Aorta (tissue), 5 donors: ENCODE results near the gene SPTBN5. TPM values are rescaled to one million over a fixed set of nuclear protein-coding genes. Genes with fewer than 3 reads are reported as not detected.

Experiments
- ATAC-seq: fragments of 200-7000 bp; cut with Tn5 transposase; one replicate; pipeline ENCODE4 v1.9.1; 2022; ENCODE audit warnings: moderate library complexity; ENCODE audit not compliant: low FRiP score
- DNase-seq, 2 donors: peaks; one replicate each; pipeline ENCODE4 v3.0.0-alpha.2; 2020
- H3K27ac ChIP-seq, 2 donors: one replicate each; pipeline ENCODE4 v1.5.1; 2013; ENCODE audit warnings: low read length in 2 of 2, mild to moderate bottlenecking in 2 of 2, moderate library complexity in 2 of 2, control low read depth in 1 of 2, inconsistent platforms in 1 of 2, low read depth in 1 of 2
- H3K27me3 ChIP-seq, 2 donors: one replicate each; pipeline ENCODE4 v1.6.1; 2013; ENCODE audit warnings: control low read depth in 1 of 2, low read length in 1 of 2, mild to moderate bottlenecking in 1 of 2, moderate library complexity in 1 of 2; ENCODE audit not compliant: insufficient read depth in 2 of 2, control insufficient read depth in 1 of 2
- H3K36me3 ChIP-seq, 2 donors: one replicate each; pipeline ENCODE4 v1.6.1; 2013; ENCODE audit warnings: control low read depth in 1 of 2, low read length in 1 of 2, mild to moderate bottlenecking in 1 of 2; ENCODE audit not compliant: insufficient read depth in 2 of 2, control insufficient read depth in 1 of 2
- H3K4me1 ChIP-seq, 2 donors: one replicate each; pipeline ENCODE4 v1.6.1; 2013; ENCODE audit warnings: low read length in 2 of 2, control low read depth in 1 of 2, mild to moderate bottlenecking in 1 of 2, moderate library complexity in 1 of 2; ENCODE audit not compliant: insufficient read depth in 2 of 2, control insufficient read depth in 1 of 2
- H3K4me3 ChIP-seq, 2 donors: one replicate each; pipeline ENCODE4 v1.5.1; 2013; ENCODE audit warnings: low read length in 2 of 2, control low read depth in 1 of 2, mild to moderate bottlenecking in 1 of 2
- H3K9me3 ChIP-seq: one replicate; pipeline ENCODE4 v1.6.1; 2013; ENCODE audit warnings: mild to moderate bottlenecking, low read length; ENCODE audit not compliant: control insufficient read depth
- WGBS, 2 donors: extraction: QIAGEN DNeasy Blood & Tissue Kit; methylation state at CpG; one replicate each; pipeline ENCODE4 v1.1.7; 2013; 5-methylcytosine and 5-hydroxymethylcytosine counted together
- intact Hi-C, 2 donors: fragments of 100-400 bp; cut with DNase I; formaldehyde crosslinking; loops; one replicate each; pipeline versions ENCODE4 v1.14.2 to v1.15.0; 2022
- polyA plus RNA-seq, 2 donors: library from polyadenylated mRNA; stranded (reverse); fragments of 200-250 nt; gene quantifications; one replicate each; pipeline ENCODE4 v1.2.3, GENCODE V29; 2013
- total RNA-seq, 2 donors: library from RNA; stranded (reverse); fragmentation: NEBNext Ultra II Directional; extraction: Animal tissue kit (Norgen Biotek cat#: 25700); gene quantifications; one replicate each; pipeline ENCODE4 v1.2.1, GENCODE V29; 2021
- donor health status: healthy with polysubstance abuse.
- donor health status: Bipolar disorder and iron deficiency.
- donor health status: DM: no; HTN: no; CAD: no.
- donor health status: DM: no; HTN: no; CAD: no.
- donor health status: DM: yes; HTN: yes; CAD: no.

SPTBN5 gene
- total and polyA plus RNA-seq, 4 donors: 0.63 to 10.5 (median 3.7) TPM

GRCh38 chr15:41862515-41863116 is 31.2 kb downstream of the SPTBN5 start:
- ATAC-seq (no peak), DNase-seq (no peak)
- H3K27ac ChIP-seq: no peak overlapping the region
- 86 to 88% methylated on average over 18 to 19 of the region's 19 CpGs for WGBS, 2 donors
- no peaks in the 10 kb centered on the region for H3K36me3 ChIP-seq
- H3K4me1 ChIP-seq: no peaks in the 10 kb centered on the region
- no peak overlapping the region for H3K4me3 ChIP-seq
- no peaks in the 10 kb centered on the region for H3K27me3 ChIP-seq
- intact Hi-C loops: no loop called here
- H3K9me3 ChIP-seq: no peaks in the 10 kb centered on the region

DNA sequence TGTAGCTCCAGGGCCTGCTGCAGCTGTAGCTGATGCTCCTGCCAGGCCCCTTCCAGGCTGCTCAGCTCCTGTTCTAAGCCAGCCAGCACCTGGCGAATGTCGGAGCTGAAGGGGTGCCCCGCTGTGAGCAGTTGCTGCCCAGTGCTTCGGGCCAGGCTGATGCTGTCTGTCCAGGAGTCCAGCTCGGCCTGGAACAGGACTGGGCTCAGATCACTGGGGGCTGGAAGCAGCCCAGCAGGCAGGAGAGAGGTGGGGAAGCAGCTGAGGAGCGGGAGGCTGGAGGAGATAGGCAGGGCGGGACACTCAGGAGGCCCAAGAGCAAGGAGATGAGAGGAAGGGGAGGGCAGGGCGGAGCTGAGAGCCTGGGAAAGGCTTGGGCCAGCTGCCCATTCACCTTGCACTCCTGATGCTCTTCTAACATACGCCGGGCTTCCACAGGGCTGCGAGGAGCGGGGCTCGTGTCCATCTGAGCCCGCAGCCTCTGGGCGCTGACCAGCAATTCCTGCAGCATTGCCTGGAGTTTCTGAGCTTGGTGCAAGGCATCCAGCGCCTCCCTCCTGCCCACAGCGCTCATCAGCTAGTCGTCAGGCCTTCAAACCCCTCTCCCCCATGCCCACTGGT is 32.0 kb downstream of the SPTBN5 start:
- H3K4me1 ChIP-seq: no peaks in the 10 kb centered on the region
- DNase-seq: no peak
- 91 to 94% methylated on average over 17 to 18 of the region's 18 CpGs for WGBS, 2 donors

GRCh38 chr15:41860049-41860828 is 33.6 kb downstream of the SPTBN5 start:
- Histone ChIP-seq H3K36me3 (no peaks in the 10 kb centered on the region), H3K27me3 (no peaks in the 10 kb centered on the region), H3K4me1 (no peaks in the 10 kb centered on the region), H3K4me3 (no peak overlapping the region), H3K27ac (no peak overlapping the region), H3K9me3 (no peaks in the 10 kb centered on the region)
- intact Hi-C loops: no loop called here
- no peak for DNase-seq
- no peak for ATAC-seq
- WGBS, 2 donors: 75 to 78% methylated on average over 13 to 15 of the region's 15 CpGs

More for the DNA sequence above, 32.0 kb downstream of the SPTBN5 start:
- no peak for ATAC-seq
- Histone ChIP-seq H3K9me3 (no peaks in the 10 kb centered on the region), H3K27ac (no peak overlapping the region), H3K36me3 (no peaks in the 10 kb centered on the region), H3K27me3 (no peaks in the 10 kb centered on the region), H3K4me3 (no peak overlapping the region)
- intact Hi-C loops: no loop called here

GRCh38 chr15:41858756-41859155 is 35.1 kb downstream of the SPTBN5 start:
- Histone ChIP-seq H3K9me3 (no peaks in the 10 kb centered on the region), H3K4me3 (no peak overlapping the region), H3K27me3 (no peaks in the 10 kb centered on the region), H3K36me3 (no peaks in the 10 kb centered on the region), H3K4me1 (no peaks in the 10 kb centered on the region), H3K27ac (no peak overlapping the region)
- DNase-seq (no peak), ATAC-seq (no peak)
- intact Hi-C loops: no loop called here
- WGBS, 2 donors: 89 to 91% methylated on average over 15 of the region's 15 CpGs

- intact Hi-C loops: no loop called here
- 88 to 89% methylated on average over 9 of the region's 9 CpGs for WGBS, 2 donors
- no peaks in the 10 kb centered on the region for H3K36me3 ChIP-seq
- H3K27ac ChIP-seq: no peak overlapping the region
- ATAC-seq: no peak
- no peak for DNase-seq
- no peaks in the 10 kb centered on the region for H3K4me1 ChIP-seq
- no peaks in the 10 kb centered on the region for H3K27me3 ChIP-seq
- no peak overlapping the region for H3K4me3 ChIP-seq
- no peaks in the 10 kb centered on the region for H3K9me3 ChIP-seq
These were observed 36.5 kb downstream of the SPTBN5 start for GRCh38 chr15:41857316-41857715.

- WGBS, 2 donors: 93 to 95% methylated on average over 12 of the region's 12 CpGs
- ATAC-seq: no peak
- no peak overlapping the region for H3K27ac ChIP-seq
- H3K27me3 ChIP-seq: no peaks in the 10 kb centered on the region
- H3K4me3 ChIP-seq: no peak overlapping the region
- DNase-seq: no peak
- H3K36me3 ChIP-seq: no peaks in the 10 kb centered on the region
- no peaks in the 10 kb centered on the region for H3K9me3 ChIP-seq
- intact Hi-C loops: no loop called here
- H3K4me1 ChIP-seq: no peaks in the 10 kb centered on the region
These were observed 37.1 kb downstream of the SPTBN5 start for GRCh38 chr15:41856716-41857115.

DNA sequence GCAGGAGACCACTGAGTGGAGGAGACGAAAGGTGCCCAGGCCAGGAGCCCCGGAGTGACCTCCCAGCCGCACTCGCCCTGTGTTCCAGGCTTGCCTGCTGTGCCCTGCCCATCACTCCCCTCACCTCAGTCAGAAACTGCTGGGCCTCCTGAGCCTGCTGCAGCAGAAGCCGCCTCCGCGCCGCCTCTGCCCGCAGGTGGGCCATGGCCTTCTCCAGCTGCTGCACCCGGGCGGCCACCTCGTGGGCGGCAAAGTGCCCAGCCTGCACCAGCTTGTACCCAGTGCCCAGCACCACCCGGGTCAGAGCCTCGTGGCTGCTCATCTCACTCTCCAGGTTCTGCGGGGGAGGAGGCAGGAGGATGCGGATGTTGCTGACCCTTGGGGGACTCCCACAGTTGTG is 37.6 kb downstream of the SPTBN5 start:
- intact Hi-C loops: no loop called here

DNA sequence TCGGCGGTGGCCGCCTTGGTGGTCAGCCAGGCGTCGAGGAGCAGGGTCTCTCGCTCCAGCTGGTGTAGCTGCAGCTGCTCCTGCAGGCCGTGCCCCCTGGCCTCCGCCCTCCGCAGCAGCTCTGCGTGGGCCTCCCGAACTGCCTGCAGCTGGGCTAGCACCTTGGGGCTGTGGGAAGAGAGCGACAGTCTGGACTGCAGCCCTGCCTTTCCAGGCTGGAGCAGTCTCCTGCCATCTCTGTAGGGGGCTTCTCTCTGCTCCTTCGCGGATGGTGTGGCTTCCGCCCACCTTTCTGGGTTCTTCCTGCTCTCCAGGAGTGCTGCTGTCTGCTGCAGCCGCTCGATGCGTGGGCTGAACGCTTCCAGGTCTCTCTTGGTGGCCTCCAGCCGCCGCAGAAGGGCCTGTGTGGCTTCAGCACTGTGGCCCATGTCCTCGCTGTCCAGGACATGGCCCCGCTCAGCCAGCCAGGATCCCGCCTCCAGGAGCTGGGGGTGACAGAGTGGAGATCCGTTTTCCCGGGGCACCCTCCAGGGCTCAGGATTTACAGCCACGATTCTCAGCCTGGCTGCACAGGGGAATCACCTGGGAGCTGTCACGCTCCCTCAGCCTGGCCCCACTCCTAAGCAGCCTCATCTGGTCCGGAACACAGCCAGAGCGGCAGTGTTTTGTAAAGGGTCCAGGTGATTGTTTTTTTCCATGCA is 38.4 kb downstream of the SPTBN5 start:
- WGBS, 2 donors: 82 to 85% methylated on average over 30 of the region's 30 CpGs
- no peak for ATAC-seq
- Histone ChIP-seq H3K4me3 (no peak overlapping the region), H3K27ac (no peak overlapping the region), H3K27me3 (no peaks in the 10 kb centered on the region), H3K9me3 (no peaks in the 10 kb centered on the region), H3K36me3 (no peaks in the 10 kb centered on the region), H3K4me1 (no peaks in the 10 kb centered on the region)
- intact Hi-C loops: no loop called here
- DNase-seq: no peak

More for the DNA sequence above, 37.6 kb downstream of the SPTBN5 start:
- Histone ChIP-seq H3K4me3 (no peak overlapping the region), H3K36me3 (no peaks in the 10 kb centered on the region), H3K27me3 (no peaks in the 10 kb centered on the region), H3K27ac (no peak overlapping the region), H3K9me3 (no peaks in the 10 kb centered on the region), H3K4me1 (no peaks in the 10 kb centered on the region)
- ATAC-seq (no peak), DNase-seq (no peak)
- 90 to 92% methylated on average over 17 of the region's 17 CpGs for WGBS, 2 donors
